ENCODE measurements around the gene MDFI. TPM values are rescaled to one million over a fixed set of nuclear protein-coding genes. Genes with fewer than 3 reads are reported as not detected.

Gene MDFI
- total and polyA plus RNA-seq, 11 donors, result 0.35 to 9.3 (median 2.2) TPM

DNA sequence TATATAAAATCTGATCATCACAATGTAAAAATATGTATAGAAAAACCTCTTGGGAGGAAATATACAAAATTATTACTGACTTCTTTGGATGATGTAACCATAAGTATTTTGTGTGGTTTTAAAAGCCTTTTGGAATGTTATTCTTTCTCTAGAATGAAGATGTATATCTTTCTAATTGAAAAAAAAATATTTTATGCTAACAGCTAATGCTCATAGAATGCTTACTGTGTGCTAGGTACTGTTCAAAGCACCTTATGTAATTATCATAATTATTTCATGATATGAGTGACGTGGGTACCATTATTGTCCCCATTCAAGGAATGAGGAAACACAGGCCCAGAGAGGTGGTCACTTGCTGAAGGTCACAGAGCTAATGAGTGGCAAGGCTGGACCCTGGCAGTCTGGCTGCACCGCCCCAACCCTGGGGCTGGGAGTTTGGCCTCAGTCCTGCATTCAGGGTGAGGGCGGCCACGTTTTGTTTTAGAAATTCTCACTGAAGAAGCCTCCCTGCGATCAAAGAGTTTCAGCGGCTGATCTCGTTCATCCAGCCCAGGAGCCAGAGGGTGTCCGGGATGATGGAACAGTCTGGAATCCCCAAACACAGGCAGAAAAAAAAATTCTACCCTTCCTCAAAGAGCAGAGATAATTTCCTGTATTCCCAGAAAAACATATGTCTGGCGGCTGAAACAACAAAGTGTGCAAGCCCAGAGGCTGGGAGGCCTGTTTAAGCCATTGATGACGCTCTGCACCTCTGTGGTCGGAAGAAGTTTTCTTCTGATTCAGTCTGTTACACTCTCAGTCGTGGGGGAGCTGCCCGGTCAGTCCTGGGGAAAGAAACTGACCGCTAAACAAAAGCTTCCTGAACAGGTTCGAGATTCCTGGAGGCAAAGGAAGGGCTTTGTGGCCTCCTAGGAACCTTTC is 59.9 kb downstream of the MDFI start:
- Histone ChIP-seq H3K9me3 (no peaks in the 10 kb centered on the region), H3K27me3 (no peaks in the 10 kb centered on the region), H3K4me1 (peaks cover 3 to 70% (median 45%) of the 10 kb centered on the region in 12 donors), H3K36me3 (peaks cover 0 to 19% (median 3%) of the 10 kb centered on the region in 9 donors), H3K4me3 (peak overlapping the region in 1 of 12 donors; percentile 9), H3K27ac (peak overlapping the region in 11 of 12 donors; percentile 32 to 90 (median 72))
- WGBS, 4 donors, result 31 to 51% (median 41%) methylated on average over 12 to 15 of the region's 15 CpGs
- TF ChIP-seq POLR2A (IDR thresholded peaks at IDR 0.05), result no peak
- TF ChIP-seq CTCF (IDR thresholded peaks at IDR 0.05), result no peak
- ATAC-seq (peak; percentile 5 to 75 (median 24)), DNase-seq (peak in 2 of 5 donors; percentile 52 to 53)
- intact Hi-C loops (cut with DNase I), result loop anchor here in 1 of 10 donors (10.0 kb wide), 1 partner anchor 77 kb away; the partner anchor contains the start of gene FRS3

GRCh38 chr6:41699063-41699462 is 60.8 kb downstream of the MDFI start:
- H3K36me3 ChIP-seq, result peaks cover 0 to 19% (median 3%) of the 10 kb centered on the region in 9 donors
- peak overlapping the region in 11 of 12 donors; percentile 32 to 90 (median 72) for H3K27ac ChIP-seq
- H3K9me3 ChIP-seq, result no peaks in the 10 kb centered on the region
- no peak overlapping the region for H3K4me3 ChIP-seq
- intact Hi-C loops (cut with DNase I), result loop anchor here in 1 of 10 donors (10.0 kb wide), 1 partner anchor 76 kb away; the partner anchor contains the start of gene FRS3
- TF ChIP-seq POLR2A (IDR thresholded peaks at IDR 0.05), result no peak
- TF ChIP-seq CTCF (IDR thresholded peaks at IDR 0.05), result no peak
- H3K4me1 ChIP-seq, result peaks cover 3 to 70% (median 37%) of the 10 kb centered on the region in 12 donors
- WGBS, 4 donors, result 50 to 72% (median 70%) methylated on average over 1 to 2 of the region's 2 CpGs
- ATAC-seq (no peak), DNase-seq (peak in 1 of 5 donors; percentile 3)
- no peaks in the 10 kb centered on the region for H3K27me3 ChIP-seq

DNA sequence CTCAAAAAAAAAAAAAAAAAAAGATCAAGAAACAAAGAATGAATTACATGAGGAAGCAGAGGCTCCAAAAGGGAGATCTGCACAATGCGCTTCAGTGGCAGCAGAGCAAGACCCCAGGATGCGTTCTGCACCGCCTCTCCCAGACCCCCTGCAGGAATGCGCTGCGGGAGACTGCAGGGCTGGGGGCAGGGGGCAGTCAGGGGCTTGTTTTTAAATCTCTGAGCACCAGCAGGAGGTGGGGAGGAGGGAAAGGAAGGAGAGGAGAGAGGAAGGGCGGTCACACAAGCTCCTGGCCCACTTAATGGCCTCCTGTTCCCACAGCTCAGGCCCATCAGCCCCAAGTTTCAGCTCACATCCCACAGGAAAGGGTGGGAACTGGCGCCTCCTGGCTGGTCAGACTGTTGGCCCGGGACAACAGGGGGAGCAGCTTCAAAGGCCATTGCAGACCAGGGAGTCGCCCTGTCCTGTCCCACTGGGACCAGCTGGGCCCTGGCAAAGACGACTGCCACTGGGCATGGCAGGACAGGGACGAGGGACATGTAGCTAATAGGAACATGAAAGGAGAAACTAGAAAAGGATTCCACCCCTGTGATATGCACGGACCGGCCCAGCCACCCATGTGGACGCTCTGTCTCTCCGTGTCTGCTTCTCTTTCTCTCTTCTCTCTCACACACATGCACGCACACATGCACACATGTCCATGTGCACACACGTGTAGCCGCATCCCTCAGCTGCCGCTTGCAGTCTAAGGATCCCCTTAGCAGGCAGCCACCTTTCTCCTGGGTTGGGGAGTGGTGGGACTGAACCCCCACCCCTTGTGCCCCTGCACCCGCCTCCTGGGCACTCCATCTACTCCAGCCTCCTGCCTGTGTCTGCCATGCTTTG is 62.4 kb downstream of the MDFI start:
- ATAC-seq (peak in 3 of 4 donors; percentile 35 to 56 (median 55)), DNase-seq (peak in 3 of 5 donors; percentile 59 to 72 (median 60))
- Histone ChIP-seq H3K36me3 (peaks cover 0 to 19% (median 3%) of the 10 kb centered on the region in 9 donors), H3K27me3 (no peaks in the 10 kb centered on the region), H3K9me3 (no peaks in the 10 kb centered on the region), H3K4me1 (peaks cover 3 to 77% (median 52%) of the 10 kb centered on the region in 12 donors), H3K27ac (peak overlapping the region in 10 of 12 donors; percentile 2 to 80 (median 58)), H3K4me3 (no peak overlapping the region)
- 59 to 68% (median 63%) methylated on average over 17 to 20 of the region's 20 CpGs for WGBS, 4 donors
- TF ChIP-seq CTCF (IDR thresholded peaks at IDR 0.05), result peak in 5 of 12 donors; percentile 18 to 40 (median 27)
- no peak for TF ChIP-seq POLR2A (IDR thresholded peaks at IDR 0.05)
- intact Hi-C loops (cut with DNase I), result loop anchor here in 2 of 10 donors (10.0 kb wide), 2 partner anchors 74 to 84 kb away; partner anchors contain the start of genes FRS3 (in 1 of the 2), PRICKLE4 (in 1 of the 2) and TOMM6 (in 1 of the 2)
